CD8-positive, alpha-beta memory T cell (primary cell): Measurements from ENCODE around the gene MT1F. TPM values are rescaled to one million over a fixed set of nuclear protein-coding genes. Genes with fewer than 3 reads are reported as not detected.
"Not testable (repeated sequence)": the region's sequence is repeated elsewhere in the genome, so short reads cannot be mapped to it uniquely, and the experiment has no call there.

ENCODE experiments used
- CTCF ChIA-PET: fragments of 350-600 bp; sonication (Branson Sonifier 250); formaldehyde crosslinking; loops from one replicate; lab custom pipeline; 2021; ENCODE audit warnings: antibody characterized with exemption; lab: Charles Lee
- POLR2A ChIA-PET: fragments of 350-600 bp; sonication (Branson Sonifier 250); formaldehyde crosslinking; loops from one replicate; lab custom pipeline; 2021; ENCODE audit warnings: antibody characterized with exemption; lab: Charles Lee
- DNase-seq, 5 donors: peaks; one replicate each; pipeline versions ENCODE4 v3.0.0 to v3.0.0-alpha.2; 2020 to 2022; ENCODE audit warnings: mixed read lengths in 1 of 5
- H3K27ac ChIP-seq: one replicate; pipeline ENCODE4 v1.7.0; 2013; ENCODE audit warnings: low read depth, mild to moderate bottlenecking, low read length, moderate library complexity
- H3K27me3 ChIP-seq: 2 replicates; pipeline ENCODE4 v1.7.0; 2013; ENCODE audit warnings: low read length, mild to moderate bottlenecking; ENCODE audit not compliant: insufficient read depth, poor library complexity, severe bottlenecking
- H3K36me3 ChIP-seq: 2 replicates; pipeline ENCODE4 v1.7.0; 2013; ENCODE audit warnings: mild to moderate bottlenecking, low read length, moderate library complexity; ENCODE audit not compliant: insufficient read depth
- H3K4me1 ChIP-seq: 2 replicates; pipeline ENCODE4 v1.7.0; 2013; ENCODE audit warnings: mild to moderate bottlenecking, low read length, moderate library complexity; ENCODE audit not compliant: insufficient read depth
- H3K4me3 ChIP-seq: 2 replicates; pipeline ENCODE4 v1.7.0; 2013; ENCODE audit warnings: mild to moderate bottlenecking, low read length
- H3K9me3 ChIP-seq: 2 replicates; pipeline ENCODE4 v1.7.0; 2013; ENCODE audit warnings: mild to moderate bottlenecking, low read length
- H3K27ac Mint-ChIP-seq, 8 donors: one replicate each; pipeline ENCODE4 v1.8.0; 2020 to 2021; ENCODE audit warnings: mixed read lengths in 8 of 8, mild to moderate bottlenecking in 6 of 8, inconsistent platforms in 3 of 8, moderate library complexity in 3 of 8
- H3K27me3 Mint-ChIP-seq, 2 donors: one replicate each; pipeline ENCODE4 v1.8.0; 2020 to 2021; ENCODE audit warnings: mixed read lengths in 2 of 2, mild to moderate bottlenecking in 1 of 2, moderate library complexity in 1 of 2
- H3K36me3 Mint-ChIP-seq, 3 donors: one replicate each; pipeline ENCODE4 v1.8.0; 2020 to 2021; ENCODE audit warnings: mixed read lengths in 3 of 3, inconsistent platforms in 1 of 3, mild to moderate bottlenecking in 1 of 3
- H3K4me1 Mint-ChIP-seq, 3 donors: one replicate each; pipeline ENCODE4 v1.8.0; 2020 to 2021; ENCODE audit warnings: mixed read lengths in 3 of 3, inconsistent platforms in 1 of 3, mild to moderate bottlenecking in 1 of 3
- H3K4me3 Mint-ChIP-seq, 7 donors: one replicate each; pipeline ENCODE4 v1.8.0; 2020 to 2021; ENCODE audit warnings: mixed read lengths in 7 of 7, mild to moderate bottlenecking in 6 of 7, moderate library complexity in 4 of 7, inconsistent platforms in 2 of 7
- H3K9me3 Mint-ChIP-seq, 5 donors: one replicate each; pipeline ENCODE4 v1.8.0; 2020 to 2022; ENCODE audit warnings: mixed read lengths in 5 of 5, mild to moderate bottlenecking in 3 of 5, moderate library complexity in 2 of 5, inconsistent platforms in 1 of 5
- polyA plus RNA-seq: library from polyadenylated mRNA; unstranded; fragments of 300-500 nt; fragmentation: Illumina TruSeq; gene quantifications from one replicate; pipeline ENCODE4 v1.2.3, GENCODE V29; 2021
- total RNA-seq, 2 experiments: library from RNA; stranded (reverse); gene quantifications; one replicate each; pipeline ENCODE4 v1.2.3, GENCODE V29; 2021

Gene MT1F
- total and polyA plus RNA-seq, 3 experiments from 2014 or later = 17.9 to 60.7 (median 18.6) TPM

DNA sequence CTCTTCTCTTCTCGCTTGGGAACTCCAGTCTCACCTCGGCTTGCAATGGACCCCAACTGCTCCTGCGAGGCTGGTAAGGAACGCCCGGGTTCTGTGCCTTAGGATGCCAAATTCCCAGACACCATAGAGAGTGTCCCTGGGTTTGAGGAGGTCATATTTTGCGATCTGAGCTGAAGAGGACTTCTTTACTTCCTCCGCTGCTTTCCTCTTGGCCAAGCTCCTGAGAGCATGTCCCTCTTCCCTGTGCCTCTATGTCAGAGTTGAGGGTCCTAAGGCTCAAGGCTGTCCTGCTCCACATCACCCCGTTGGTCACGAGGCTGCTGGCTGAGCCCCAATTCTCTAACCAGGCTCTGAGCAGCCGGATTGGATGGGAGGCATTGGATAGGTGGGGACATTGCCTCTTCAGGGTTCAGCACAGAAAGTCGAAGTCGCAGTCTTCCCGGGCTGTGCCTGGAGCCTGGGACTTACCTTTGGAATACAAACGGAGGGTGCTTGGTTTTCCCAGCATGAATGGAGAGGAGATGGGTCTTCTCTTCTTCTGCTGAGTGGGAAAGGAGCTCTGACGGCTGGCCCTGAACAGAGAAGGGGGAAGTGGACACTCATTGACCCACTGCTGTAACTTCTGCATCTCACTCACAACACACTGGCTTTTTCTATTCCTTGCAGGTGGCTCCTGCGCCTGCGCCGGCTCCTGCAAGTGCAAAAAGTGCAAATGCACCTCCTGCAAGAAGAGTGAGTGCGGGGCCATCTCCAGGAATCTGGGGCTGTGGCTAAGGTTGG, 12.3 kb downstream of the MT1F start:
- H3K27me3 ChIP-seq = peaks cover 40% of the 10 kb centered on the region
- POLR2A ChIA-PET = no interaction called here
- Mint-ChIP-seq H3K27me3 (peaks cover 42 to 66% of the 10 kb centered on the region in 2 donors), H3K36me3 (peaks cover 0 to 9% (median 1%) of the 10 kb centered on the region in 3 donors), H3K4me3 (peak overlapping the region in 2 of 7 donors; percentile 13 to 50), H3K27ac (peak overlapping the region in 2 of 8 donors; percentile 27 to 34), H3K4me1 (peaks cover 9 to 22% (median 10%) of the 10 kb centered on the region in 3 donors), H3K9me3 (no peaks in the 10 kb centered on the region)
- no peak overlapping the region for H3K4me3 ChIP-seq
- no peak overlapping the region for H3K27ac ChIP-seq
- no peak for DNase-seq
- no peaks in the 10 kb centered on the region for H3K9me3 ChIP-seq
- peaks cover 9% of the 10 kb centered on the region for H3K4me1 ChIP-seq
- CTCF ChIA-PET = interaction anchor here (1.6 to 1.8 kb wide), 2 partner anchors 27 to 32 kb away, joined by 4 to 5 read pairs; no protein-coding TSS in a partner anchor
- no peaks in the 10 kb centered on the region for H3K36me3 ChIP-seq

DNA sequence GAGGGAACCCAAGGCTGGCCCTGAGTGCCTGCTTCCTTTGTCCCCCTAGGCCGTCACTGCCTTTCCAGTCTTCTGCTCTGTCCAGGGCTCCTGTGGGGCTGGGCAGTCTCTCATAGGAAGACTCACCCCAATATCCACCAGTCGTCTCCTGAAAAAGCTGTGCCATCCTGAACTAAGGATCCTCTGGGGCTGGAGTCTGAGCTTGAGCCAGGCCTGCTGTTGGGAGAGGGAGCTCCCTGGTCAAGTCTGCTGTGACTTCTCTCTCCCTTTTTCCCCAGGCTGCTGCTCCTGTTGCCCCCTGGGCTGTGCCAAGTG, 12.8 kb downstream of the MT1F start:
- H3K27ac Mint-ChIP-seq = no peak overlapping the region
- POLR2A ChIA-PET = no interaction called here
- no peak for DNase-seq
- no peak overlapping the region for H3K4me3 Mint-ChIP-seq
- Histone ChIP-seq H3K27ac (no peak overlapping the region), H3K4me3 (no peak overlapping the region), H3K9me3 (no peaks in the 10 kb centered on the region), H3K27me3 (peaks cover 40% of the 10 kb centered on the region), H3K4me1 (peaks cover 12% of the 10 kb centered on the region), H3K36me3 (no peaks in the 10 kb centered on the region)
- H3K9me3 Mint-ChIP-seq = no peaks in the 10 kb centered on the region
- peaks cover 0 to 5% (median 1%) of the 10 kb centered on the region in 3 donors for H3K36me3 Mint-ChIP-seq
- peaks cover 13 to 27% (median 16%) of the 10 kb centered on the region in 3 donors for H3K4me1 Mint-ChIP-seq
- CTCF ChIA-PET = interaction anchor here (1.6 kb wide), 1 partner anchor 27 kb away, joined by 4 read pairs; no protein-coding TSS in a partner anchor
- peaks cover 43 to 62% of the 10 kb centered on the region in 2 donors for H3K27me3 Mint-ChIP-seq

DNA sequence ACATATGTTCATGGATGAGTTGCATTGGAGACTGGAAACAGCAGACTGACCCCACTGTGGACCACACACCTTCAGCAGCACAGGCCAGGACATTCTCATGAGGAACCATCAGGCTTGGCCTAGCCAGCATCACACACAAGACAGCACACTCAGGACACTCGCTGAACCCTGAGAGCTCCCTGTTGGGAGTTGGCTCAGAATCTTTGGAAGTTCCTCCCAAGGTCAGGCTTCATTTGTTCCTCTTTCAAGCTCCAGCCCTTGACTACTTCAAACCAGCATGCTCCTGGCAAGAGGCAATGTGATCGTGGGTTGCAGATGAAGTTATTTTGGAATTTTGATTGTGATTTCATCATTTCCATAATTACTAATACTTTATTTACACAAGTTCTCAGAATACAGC, 13.9 kb downstream of the MT1F start:
- H3K4me3 Mint-ChIP-seq, DNase-seq, H3K27ac Mint-ChIP-seq, H3K9me3 Mint-ChIP-seq, POLR2A ChIA-PET, H3K4me3 ChIP-seq, H3K27ac ChIP-seq, H3K9me3 ChIP-seq, H3K36me3 ChIP-seq, H3K36me3 Mint-ChIP-seq: not testable (repeated sequence)
- Mint-ChIP-seq H3K27me3 (peaks cover 43 to 56% of the 10 kb centered on the region in 2 donors), H3K4me1 (peaks cover 17 to 34% (median 24%) of the 10 kb centered on the region in 3 donors)
- Histone ChIP-seq H3K4me1 (peaks cover 12% of the 10 kb centered on the region), H3K27me3 (peaks cover 40% of the 10 kb centered on the region)
- CTCF ChIA-PET = interaction anchor here (1.4 kb wide), 1 partner anchor 26 kb away, joined by 3 read pairs; no protein-coding TSS in a partner anchor

DNA sequence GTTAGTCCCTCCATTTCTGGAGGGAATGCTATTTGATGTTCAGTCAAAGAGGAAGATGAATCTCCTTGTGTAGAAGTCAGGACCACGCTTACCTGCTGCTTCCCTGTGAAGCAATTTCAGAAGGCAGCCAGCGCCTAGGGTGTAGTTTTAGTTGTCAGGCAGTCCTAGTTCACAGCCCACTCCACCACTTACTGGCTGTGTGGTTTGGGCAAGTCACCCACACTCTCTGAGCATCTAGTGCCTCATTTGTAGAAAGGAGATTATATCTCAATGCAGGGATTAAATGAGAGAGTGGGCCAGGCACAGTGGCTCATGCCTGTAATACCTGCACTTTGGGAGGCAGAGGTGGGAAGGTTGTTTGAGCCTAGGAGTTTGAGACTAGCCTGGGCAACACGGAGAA, 14.4 kb downstream of the MT1F start:
- DNase-seq, H3K36me3 ChIP-seq, H3K9me3 Mint-ChIP-seq, H3K9me3 ChIP-seq, H3K36me3 Mint-ChIP-seq, H3K27ac Mint-ChIP-seq, POLR2A ChIA-PET, H3K27ac ChIP-seq, H3K4me3 ChIP-seq: not testable (repeated sequence)
- Mint-ChIP-seq H3K4me1 (peaks cover 17 to 34% (median 24%) of the 10 kb centered on the region in 3 donors), H3K27me3 (peaks cover 42 to 54% of the 10 kb centered on the region in 2 donors), H3K4me3 (peak overlapping the region in 2 of 7 donors; percentile 27 to 44)
- Histone ChIP-seq H3K27me3 (peaks cover 40% of the 10 kb centered on the region), H3K4me1 (peaks cover 12% of the 10 kb centered on the region)
- CTCF ChIA-PET = interaction anchor here (1.4 to 2.5 kb wide), 2 partner anchors 26 to 29 kb away, joined by 3 to 17 read pairs; no protein-coding TSS in a partner anchor

DNA sequence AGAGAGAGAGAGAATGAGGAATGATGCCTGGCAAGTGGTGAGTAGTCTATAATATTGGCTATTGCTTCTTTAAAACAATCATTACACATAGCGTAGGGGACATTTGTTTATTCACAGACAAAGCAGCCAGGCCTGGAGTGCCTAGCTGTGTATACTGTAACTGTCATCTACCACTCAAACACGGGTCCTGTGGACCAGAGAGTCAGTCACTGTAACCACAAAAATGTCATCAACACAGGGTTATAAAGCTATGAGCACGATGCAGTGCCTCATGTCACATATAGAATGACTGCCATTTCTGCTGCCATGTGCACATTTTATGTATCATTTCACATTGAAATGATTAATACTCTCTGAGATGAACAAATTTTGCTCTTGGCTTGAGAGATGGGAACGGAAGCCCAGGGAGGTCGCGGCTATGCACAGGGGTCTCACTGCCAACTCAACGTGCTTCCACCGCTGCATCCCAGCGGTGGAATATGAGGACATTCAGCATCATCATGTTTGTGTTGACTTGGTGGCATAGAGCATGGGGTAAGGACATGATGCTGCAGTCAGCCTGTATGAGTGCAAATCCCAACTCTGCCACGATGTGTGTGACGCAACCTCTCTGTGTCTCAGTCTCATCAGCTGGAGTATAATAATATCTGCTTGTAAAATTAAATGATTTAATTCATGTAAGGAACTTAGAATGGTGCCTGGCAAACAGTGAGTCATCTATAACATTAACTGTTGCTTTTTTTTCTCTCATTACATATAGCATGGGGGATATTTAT, 15.2 kb downstream of the MT1F start:
- Histone ChIP-seq H3K27me3 (peaks cover 32% of the 10 kb centered on the region), H3K4me3 (no peak overlapping the region), H3K9me3 (no peaks in the 10 kb centered on the region), H3K4me1 (peaks cover 8% of the 10 kb centered on the region), H3K27ac (no peak overlapping the region), H3K36me3 (no peaks in the 10 kb centered on the region)
- no peak for DNase-seq
- ChIA-PET CTCF (interaction anchor here (1.4 to 2.5 kb wide), 3 partner anchors 10 to 29 kb away, joined by 3 to 17 read pairs (median 4); partner anchors contain the start of gene MT1X), POLR2A (no interaction called here)
- no peaks in the 10 kb centered on the region for H3K9me3 Mint-ChIP-seq
- peak overlapping the region in 2 of 7 donors; percentile 27 to 44 for H3K4me3 Mint-ChIP-seq
- H3K4me1 Mint-ChIP-seq = peaks cover 15 to 30% (median 24%) of the 10 kb centered on the region in 3 donors
- H3K27me3 Mint-ChIP-seq = peaks cover 38 to 48% of the 10 kb centered on the region in 2 donors
- H3K36me3 Mint-ChIP-seq = peaks cover 0 to 1% (median 0%) of the 10 kb centered on the region in 3 donors
- H3K27ac Mint-ChIP-seq = no peak overlapping the region

DNA sequence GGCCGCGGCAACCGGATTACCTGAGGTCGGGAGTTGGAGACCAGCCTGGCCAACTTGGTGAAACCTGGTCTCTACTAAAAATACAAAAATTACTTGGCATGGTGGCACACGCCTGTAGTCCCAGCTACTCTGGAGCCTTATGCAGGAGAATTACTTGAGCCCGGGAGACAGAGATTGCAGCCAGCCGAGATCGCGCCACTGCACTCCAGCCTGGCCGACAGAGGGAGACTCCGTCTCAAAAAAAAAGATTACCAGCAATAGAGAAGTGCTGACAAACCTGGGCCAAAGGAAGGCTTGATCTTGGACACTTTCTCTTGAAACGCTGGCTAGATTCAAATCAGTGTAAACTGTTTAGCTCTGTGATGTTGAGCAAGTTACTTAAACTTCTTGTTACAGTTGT, 16.2 kb downstream of the MT1F start:
- Histone ChIP-seq H3K36me3 (no peaks in the 10 kb centered on the region), H3K27me3 (peaks cover 22% of the 10 kb centered on the region), H3K27ac (no peak overlapping the region), H3K4me1 (peaks cover 3% of the 10 kb centered on the region), H3K9me3 (no peaks in the 10 kb centered on the region), H3K4me3 (no peak overlapping the region)
- no peaks in the 10 kb centered on the region for H3K9me3 Mint-ChIP-seq
- peak overlapping the region in 1 of 7 donors; percentile 69 for H3K4me3 Mint-ChIP-seq
- H3K27ac Mint-ChIP-seq = no peak overlapping the region
- ChIA-PET CTCF (interaction anchor here (1.0 to 2.5 kb wide), 3 partner anchors 9 to 208 kb away, joined by 3 to 17 read pairs (median 4); partner anchors contain the start of gene MT1X), POLR2A (interaction anchor here (0.5 kb wide), 1 partner anchor 12 kb away, joined by 3 read pairs; no protein-coding TSS in a partner anchor)
- peaks cover 11 to 21% (median 18%) of the 10 kb centered on the region in 3 donors for H3K4me1 Mint-ChIP-seq
- peaks cover 0 to 1% (median 0%) of the 10 kb centered on the region in 3 donors for H3K36me3 Mint-ChIP-seq
- peaks cover 30 to 39% of the 10 kb centered on the region in 2 donors for H3K27me3 Mint-ChIP-seq
- peak in 1 of 5 donors; percentile 43 for DNase-seq

- Mint-ChIP-seq H3K27me3 (peaks cover 27 to 32% of the 10 kb centered on the region in 2 donors), H3K4me3 (peak overlapping the region in 5 of 7 donors; percentile 29 to 69 (median 42)), H3K4me1 (peaks cover 11 to 18% (median 16%) of the 10 kb centered on the region in 3 donors), H3K27ac (peak overlapping the region in 1 of 8 donors; percentile 33)
- not testable (repeated sequence) for DNase-seq, H3K36me3 ChIP-seq, H3K4me1 ChIP-seq, H3K27ac ChIP-seq, H3K4me3 ChIP-seq, H3K9me3 Mint-ChIP-seq, H3K9me3 ChIP-seq, H3K36me3 Mint-ChIP-seq
- CTCF ChIA-PET = interaction anchor here (0.6 to 2.5 kb wide), 3 partner anchors 27 to 209 kb away, joined by 3 to 17 read pairs (median 4); no protein-coding TSS in a partner anchor
- peaks cover 16% of the 10 kb centered on the region for H3K27me3 ChIP-seq
- POLR2A ChIA-PET = interaction anchor here (0.5 kb wide), 1 partner anchor 13 kb away, joined by 3 read pairs; no protein-coding TSS in a partner anchor
Observed at GRCh38 chr16:56674570-56674969, 16.8 kb downstream of the MT1F start.
